Activated CD4-positive, alpha-beta T cell treated with anti-CD3 and anti-CD28 coated beads, Interleukin-2, amount 50 U/mL, for 16 hours (primary cell): Measurements from ENCODE around the gene PLPP3.
"Not testable (repeated sequence)": the region's sequence is repeated elsewhere in the genome, so short reads cannot be mapped to it uniquely, and the experiment has no call there.

Source experiments
- DNase-seq: peaks from one replicate; pipeline ENCODE4 v3.0.0-alpha.2; 2020

Gene PLPP3

DNA sequence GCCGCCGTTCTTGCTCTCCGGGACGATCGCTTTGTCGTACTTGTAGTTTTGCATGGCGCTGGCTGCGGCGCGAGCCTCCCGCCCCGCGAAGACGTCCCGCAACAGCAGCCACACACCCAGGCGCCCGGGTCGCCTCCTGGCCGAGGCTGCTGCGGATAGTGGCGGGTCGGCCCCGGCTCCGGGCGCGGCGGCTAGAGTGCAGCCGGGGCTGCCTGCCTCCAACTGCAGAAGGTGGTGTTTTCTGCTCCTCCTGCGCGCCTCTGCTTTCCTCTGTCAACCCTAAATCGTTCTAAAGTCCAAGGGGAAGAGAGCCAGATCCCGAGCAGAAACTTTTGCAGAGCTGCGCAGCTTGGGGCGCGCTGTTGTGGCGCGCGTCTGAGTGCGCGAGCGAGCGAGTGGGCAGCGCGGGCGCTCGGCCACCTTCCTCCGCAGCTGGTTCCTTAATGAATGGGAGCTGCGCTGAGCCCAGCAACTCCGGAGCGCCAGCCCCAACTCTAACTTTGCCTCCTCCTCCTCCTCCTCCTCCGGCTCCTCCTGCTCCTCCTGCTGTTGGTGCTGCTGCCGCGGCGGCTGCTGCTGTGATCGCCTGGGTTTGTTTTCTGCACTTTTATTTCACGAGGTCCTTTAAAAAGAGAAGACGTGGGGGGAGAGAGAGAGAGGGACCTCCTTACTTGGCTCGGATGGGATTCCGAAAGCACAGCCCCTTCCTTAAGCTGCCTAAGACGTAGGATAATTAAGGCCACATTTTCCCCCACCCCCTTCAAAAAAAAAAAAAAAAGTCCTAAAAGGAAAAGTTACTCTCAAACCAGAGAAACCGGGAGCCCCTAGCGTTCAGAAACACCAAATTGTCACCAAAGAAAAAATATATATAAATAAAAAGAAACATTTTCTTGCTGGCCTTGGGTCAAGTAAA, at the start of gene PLPP3:
Gene PLPP3, minus strand, starts transcription at position 601 of the 913 bp plus-strand sequence. Its CDS starts 547 bp downstream, at position 54.
- peak; percentile 11 for DNase-seq

DNA sequence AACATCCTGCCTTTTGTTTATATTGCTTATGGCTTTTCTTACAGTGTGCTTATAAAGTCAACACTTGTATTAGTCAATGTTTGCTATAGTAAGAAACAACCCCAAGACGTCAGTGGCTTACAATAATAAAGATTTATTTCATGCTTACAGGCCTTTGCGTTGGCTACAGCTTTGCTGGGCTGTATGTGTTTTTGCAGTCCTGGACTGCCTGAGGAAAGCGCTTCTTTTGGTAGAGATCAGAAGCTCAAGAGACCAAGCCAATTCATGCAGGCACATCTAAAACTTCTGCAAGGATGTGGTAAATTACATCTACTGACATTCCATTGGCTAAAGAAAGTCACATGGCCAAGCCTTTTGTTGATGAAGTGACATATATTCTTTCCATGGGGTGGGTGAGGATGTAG, 48.3 kb upstream of the PLPP3 start:
- DNase-seq: no peak

DNA sequence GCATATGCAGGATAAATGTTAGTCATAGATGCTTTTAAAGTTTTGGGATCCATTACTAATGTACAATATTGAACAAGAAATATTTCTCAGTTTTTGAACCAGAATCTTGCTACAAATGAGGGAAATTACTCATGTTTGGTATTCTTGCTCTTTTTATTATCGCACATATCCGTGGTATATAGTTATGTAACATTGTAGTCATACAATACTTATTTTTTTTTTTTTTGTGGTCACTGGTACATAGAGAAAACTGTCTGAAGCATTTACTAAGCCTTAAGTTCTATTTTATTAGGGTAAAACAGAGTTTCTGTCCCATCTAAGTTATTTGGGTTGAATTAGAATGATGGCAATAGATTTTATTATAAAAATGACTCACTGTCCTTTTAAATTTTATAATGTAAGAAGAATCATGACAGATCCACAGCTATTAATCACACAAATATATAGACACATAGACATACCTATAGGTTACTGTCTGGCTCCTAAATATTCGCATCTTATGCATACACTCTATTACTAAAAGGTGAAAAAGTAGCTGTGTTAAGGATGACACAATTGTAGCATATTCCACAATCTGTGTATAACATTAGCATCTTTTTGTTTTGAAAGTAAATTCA, 47.8 kb upstream of the PLPP3 start:
- DNase-seq: no peak

DNA sequence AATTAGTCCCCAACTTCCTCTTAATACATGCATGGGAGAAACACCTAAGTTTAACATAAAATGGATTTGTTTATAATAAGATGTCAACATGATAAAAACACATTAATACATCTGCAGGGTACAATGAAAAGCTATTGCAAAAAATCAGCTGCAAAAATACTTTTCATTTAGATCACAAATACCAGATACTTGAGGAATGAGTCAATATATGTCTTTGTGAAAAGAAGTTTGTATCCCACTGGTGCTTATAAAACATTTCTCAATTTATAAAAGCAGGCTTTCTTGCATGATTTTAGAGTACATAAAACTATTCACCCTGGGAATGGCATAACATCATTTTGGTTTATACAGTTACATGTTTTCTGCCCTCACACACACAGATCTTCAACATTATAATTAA, 47.2 kb upstream of the PLPP3 start:
- no peak for DNase-seq

DNA sequence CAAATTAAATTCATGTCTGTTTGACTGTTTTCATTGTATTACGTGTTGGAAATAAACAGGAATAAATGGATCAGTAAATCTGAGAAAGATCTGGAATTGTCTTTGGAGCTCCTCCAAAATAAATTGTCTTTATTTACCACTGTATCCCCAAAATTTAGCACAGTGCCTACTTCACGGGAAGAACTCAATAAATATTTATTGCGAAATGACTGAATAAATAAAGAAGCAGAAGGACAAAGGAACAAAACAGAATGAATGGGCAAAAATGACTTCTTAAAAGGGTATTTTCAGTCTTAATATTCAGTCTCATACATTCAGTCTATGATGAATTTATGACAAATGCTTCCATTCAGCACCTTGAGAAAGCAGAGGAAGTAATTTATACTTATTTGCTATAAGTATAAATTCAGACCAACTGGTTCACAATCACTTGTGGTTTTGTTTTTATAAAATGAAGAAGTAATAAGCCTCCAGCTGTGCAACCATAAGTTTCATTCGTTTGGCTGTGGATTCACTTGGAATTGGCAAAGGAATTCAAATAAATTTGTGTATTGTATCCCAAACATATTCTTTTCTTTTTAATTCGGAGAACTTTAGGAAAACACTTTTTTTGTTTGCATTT, 46.6 kb upstream of the PLPP3 start:
- DNase-seq: no peak

DNA sequence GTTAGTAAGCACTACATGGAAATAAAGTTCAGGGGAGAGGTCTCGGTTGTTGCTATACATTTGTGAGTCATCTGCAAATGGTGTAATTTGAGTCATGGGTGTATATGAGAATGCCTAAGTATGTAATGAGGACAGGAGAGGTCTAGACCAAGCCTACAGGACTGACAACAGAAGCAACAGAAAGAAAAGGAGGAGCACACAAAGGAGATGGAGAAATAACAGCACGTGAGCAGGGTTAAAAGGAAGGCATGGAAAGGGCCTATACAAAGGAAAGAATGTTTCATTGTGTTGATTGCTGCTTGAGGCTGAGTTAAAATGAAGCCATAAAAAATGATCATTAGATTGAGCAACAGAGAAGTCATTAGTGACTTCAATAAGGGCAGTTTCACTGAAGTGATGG, 37.8 kb upstream of the PLPP3 start:
- no peak for DNase-seq

DNA sequence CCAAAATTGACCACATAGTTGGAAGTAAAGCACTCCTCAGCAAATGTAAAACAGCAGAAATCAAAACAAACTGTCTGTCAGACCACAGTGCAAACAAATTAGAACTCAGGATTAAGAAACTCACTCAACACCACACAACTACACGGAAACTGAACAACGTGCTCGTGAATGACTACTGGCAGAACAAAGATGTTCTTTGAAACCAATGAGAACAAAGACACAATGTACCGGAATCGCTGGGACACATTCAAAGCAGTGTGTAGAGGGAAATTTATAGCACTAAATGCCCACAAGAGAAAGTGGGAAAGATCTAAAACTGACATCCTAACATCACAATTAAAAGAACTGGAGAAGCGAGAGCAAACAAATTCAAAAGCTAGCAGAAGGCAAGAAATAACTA, 31.4 kb upstream of the PLPP3 start:
- not testable (repeated sequence) for DNase-seq

DNA sequence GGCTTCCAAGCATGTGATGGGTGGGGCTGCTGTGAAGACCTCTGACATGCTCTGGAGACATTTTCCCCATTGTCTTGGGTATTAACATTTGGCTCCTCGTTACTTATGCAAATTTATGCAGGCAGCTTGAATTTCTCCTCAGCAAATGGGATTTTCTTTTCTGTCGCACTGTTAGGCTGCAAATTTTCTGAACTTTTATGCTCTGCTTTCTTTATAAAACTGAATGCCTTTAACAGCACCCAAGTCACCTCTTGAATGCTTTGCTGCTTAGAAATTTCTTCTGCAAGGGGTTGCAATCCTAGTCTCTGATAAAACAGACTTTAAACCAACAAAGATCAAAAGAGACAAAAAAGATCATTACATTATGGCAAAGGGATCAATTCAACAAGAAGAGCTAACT, 30.7 kb upstream of the PLPP3 start:
- DNase-seq: not testable (repeated sequence)

DNA sequence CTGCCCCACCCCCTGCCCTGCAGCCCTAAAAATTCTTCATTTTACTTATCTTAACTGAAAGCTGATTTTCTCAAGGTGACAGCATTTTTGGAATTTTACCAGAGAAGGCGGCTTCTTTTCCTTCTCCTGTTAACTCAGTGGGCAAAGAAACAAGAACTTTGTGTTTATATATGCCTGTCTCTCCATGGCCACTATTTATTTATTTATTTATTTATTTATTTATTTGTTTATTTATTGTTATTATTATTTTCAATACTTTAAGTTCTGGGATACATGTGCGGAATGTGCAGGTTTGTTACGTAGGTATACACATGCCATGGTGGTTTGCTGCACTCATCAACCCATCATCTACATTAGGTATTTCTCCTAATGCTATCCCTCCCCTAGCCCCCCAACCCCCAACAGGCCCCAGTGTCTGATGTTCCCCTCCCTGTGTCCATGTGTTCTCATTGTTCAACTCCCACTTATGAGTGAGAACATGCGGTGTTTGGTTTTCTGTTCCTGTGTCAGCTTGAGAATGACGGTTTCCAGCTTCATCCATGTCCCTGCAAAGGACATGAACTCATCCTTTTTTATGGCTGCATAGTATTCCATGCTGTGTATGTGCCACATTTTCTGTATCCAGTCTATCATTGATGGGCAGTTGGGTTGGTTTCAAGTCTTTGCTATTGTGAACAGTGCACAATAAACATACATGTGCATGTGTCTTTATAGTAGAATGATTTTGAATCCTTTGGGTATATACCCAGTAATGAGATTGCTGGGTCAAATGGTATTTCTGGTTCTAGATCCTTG, 16.2 kb upstream of the PLPP3 start:
- DNase-seq: not testable (repeated sequence)

DNA sequence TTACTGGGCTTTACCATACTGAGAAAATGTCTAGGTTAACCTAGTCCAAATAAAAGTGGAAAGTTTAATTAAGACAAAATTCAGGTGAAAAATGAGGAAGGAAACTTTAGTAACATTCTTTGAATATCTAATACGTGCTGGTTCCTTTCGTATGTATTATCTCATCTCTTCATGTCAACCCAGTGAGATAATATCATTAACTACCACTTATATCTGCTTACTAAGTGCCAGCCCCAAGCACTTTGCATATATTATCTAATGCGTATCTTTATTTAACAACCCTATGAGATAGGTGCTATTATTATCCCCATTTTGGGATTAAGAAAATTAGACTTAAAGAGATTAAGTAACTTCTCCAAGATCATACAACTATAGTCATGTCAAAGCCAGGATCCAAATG, 12.5 kb upstream of the PLPP3 start:
- no peak for DNase-seq

DNA sequence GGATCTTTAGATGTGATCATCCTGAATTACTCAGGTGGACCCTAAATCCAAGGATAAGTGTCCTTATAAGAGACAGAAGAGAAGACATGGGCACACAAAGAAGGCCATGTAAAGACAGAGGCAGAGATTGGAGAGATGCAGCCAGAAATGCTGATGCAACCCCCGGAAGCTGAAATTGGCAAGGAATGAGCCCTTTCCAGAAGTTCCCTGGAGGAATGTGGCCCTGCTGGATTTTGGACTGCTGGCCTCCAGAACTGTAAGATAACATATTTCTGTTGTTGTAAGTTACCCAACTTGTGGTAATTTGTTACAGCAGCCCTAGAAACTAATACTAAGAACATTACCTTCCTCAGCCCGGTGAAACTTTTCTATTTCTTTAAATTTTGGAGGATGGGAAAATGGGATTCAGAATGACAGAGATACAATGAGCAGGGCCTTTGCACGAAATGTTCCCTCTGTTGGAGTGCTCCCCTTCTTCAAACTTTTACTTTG, 11.2 kb upstream of the PLPP3 start:
- no peak for DNase-seq

DNA sequence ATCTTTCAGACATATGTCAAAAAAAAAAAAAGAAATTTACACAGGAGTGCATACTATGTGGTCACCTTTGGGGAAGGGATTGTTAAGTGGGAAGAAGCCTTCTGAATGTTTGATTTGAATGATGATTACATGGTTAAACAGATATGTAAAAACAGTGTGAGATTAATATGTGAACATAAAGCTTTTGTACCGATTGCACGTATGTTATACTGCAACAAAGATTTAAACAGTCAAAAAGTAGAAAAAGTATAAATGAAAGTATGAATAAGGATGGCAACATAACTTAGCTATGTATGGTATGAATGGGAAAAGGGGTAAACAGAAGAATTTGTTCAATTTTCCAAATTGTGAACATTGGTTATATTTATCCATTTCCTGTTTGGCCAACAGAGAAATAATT, 10.0 kb upstream of the PLPP3 start:
- no peak for DNase-seq

DNA sequence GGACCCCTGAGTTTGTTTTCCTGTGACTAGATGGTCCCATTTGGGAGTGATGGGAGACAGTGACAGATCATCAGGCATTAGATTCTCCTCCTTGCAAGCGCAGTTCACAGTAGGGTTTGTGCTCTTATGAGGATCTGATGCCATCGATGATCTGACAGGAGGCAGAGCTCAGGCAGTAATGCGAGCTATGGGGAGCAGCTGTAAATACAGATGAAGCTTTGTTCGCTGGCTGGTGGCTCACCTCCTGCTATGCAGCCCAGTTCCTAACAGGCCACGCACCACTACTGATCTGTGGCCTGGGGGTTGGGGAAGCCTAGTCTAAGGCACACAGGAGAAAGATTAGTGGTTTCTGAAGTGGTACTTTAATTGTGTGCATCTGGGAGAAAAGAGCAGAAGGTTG, 7.1 kb upstream of the PLPP3 start:
- DNase-seq: no peak

DNA sequence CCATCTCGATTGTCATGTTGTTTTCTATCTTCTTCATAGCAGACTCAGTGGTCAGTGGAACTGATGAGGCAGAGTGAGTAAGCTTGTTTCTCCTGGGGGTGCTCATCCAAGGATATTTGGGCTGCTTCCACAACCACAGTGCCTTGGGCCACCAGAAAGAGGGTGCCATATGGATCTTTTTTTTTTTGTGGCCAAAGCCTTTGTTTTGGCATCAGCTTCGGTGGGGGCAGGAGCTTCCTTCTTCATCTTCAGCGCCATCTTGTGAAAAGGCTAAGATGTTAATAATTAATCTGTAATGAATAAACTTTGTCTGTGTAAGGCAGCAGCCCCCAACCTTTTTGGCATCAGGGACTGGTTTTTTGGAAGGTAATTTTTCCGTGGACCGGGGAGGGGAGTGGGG, 6.6 kb upstream of the PLPP3 start:
- no peak for DNase-seq

DNA sequence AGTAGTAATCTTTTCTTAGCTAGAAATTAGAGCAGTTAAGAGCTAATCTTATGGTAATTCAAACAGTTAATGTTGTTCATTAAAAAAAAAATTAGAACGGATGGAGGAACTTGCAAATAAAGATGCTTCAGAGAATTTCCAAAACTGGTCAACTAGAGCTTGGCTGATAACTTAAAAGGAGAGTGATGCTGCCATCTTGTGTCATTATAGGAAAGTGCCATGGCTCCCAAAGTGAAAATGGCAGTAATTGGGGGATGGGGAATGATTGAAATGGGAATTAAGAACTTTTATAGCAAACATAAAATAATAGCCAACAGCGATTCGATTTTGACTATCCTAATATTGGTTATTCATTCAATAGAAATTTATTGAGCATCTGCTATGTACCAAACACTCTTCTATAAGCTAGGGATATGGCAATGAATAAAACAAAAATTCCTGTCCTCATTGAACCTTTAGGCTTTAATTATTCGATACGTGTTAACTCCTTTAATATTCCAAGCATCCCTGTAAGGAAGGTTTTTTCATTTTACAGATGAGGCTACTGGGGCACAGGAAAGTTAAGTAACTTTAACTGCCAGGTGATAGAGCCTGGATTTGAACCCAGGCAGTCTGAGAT, 5.7 kb upstream of the PLPP3 start:
- DNase-seq: peak; percentile 21

DNA sequence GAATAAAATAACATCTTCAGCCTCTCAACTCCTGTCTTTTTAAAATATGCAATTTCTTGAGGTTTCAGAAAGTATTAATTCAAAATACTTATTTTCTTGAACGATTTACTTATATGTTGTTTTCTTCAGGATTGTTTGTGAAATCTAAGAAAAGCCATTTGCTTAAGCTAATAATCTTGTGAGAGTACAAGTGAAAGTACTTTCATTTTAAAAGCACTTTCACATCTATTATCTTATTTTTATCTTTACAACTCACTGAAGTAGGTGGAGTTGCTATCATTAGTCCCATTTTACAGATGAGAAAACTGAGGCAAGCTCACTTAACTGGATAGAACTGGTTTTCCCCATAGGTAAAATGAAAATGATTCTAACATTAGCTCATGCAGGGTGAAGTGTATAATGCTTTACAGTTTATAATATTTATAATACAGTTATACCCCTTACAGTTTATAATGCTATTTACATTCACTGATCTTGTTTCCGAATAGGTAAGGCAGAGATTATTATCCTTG, 4.7 kb upstream of the PLPP3 start:
- DNase-seq: no peak

DNA sequence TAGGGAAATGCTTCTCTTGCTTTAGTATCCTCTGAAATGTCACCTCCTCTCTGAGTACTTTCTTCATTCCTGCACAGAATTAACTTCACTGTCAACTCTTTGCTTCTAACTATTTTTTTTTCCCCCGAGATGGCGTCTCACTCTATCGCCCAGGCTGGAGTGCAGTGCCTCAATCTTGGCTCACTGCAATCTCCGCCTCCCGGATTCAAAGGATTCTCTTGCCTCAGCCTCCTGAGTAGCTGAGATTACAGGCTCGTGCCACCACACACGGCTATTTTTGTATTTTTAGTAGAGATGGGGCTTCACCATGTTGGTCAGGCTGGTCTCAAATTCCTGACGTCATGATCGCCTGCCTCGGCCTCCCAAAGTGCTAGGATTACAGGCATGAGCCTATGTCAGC, 1.4 kb upstream of the PLPP3 start:
- no peak for DNase-seq

DNA sequence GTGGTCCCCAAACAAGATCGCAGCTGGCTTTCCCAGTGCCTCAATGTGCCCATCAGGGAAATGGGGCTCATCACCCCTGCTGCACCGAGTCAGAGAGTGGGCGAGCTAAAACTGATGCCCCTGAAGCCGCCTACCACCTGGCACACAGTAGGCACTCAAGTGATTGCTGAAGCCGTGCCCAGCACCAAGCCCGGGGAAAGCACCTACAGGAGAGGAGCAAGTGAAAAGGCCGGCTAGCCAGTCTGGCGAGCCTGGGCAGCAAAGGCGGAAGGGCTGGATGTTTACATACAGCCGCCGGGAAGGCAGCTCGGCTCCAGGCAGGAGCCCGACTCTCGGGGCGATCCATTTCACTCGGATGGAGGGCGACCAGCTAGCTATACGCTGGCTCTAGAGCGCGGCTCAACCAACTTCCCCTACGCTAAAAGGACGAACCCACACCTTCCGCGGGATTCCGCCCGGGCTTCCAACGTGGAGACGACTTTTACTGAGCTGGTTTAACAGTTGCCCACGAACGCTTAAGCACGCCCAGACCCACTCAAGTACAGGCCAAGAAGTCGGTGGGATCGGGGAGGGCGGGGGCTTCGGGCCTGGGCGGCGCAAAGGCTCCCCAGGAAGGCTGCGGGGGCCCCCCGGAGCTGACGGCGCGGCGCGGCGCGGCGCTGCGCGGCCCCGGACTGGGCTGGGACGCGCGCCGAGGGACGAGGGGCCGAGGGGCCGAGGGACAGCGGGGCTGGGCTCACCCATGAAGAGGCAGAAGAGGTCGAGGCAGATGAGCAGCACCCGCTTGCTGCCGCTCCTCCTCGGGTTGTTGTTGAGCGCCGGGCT, 1.0 kb downstream of the PLPP3 start:
- DNase-seq: no peak

DNA sequence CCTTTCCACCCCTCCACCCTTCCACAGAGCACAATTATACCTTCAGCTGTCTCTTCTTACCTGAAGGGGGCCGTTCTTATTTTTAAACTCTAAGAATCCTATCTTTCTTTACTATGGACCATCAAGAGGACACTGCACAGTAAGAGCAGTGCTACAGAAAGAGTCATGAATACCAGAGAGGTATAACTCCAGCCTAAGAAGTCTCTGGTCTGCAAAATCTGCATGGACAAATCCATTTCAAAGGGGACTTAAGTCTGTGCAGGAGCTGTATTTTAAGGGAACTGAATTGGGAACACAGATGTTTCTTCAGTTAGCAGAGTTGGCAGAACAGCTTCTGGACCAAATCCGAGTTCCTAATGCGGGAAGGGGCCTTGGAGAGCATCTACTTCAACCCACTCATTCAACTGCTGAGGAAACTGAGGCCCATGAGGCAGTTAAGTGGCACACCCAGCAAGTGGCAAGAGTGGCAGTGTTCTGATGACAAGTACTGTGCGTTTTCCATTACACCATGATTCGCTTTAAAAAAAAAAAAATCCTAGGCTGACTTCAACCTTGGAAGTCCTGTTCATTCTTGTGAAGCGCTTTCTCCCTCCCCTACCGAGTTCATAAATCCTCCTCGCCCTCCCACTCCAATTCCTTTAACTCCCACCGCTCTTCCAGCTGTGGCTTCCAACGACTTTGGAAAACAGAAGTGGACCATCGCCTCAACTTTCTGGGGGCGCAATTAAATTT, 1.8 kb downstream of the PLPP3 start:
- DNase-seq: no peak

DNA sequence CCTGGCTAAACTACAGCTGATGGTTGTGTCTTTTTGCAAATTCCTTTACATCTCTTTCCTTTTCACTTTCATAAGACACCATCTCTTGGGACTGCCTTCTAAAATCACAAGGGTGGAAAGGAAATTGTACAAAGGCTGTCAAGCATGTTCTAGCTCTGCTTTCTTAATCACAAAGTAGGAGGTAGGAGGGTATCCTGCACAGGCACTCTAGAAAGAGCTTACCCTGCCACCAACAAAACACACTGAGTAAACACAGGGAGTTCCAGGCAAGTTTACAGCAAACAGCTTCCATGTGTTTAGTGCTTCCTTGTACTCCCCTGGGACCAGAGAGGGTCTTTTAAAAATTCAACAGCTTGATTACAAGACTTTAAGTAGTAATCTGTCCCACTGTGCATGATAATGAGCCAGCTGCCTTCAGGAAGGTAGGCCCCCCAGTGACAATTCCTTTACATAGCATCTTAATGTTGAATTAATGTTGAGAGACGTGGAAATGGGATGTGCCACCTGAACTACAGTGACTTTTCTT, 2.4 kb downstream of the PLPP3 start:
- no peak for DNase-seq
